H1 (cell line): Measurements from ENCODE around the gene LY86. TPM values are rescaled to one million over a fixed set of nuclear protein-coding genes. Genes with fewer than 3 reads are reported as not detected.

Experiments
- CTCF ChIA-PET: fragments of 300-600 bp; sonication (Branson Sonifier 250); formaldehyde crosslinking; loops from one replicate; lab custom pipeline; 2021; ENCODE audit not compliant: partially characterized antibody; lab: Charles Lee
- POLR2A ChIA-PET: fragments of 300-600 bp; sonication (Branson Sonifier 250); formaldehyde crosslinking; loops from one replicate; lab custom pipeline; 2021; ENCODE audit warnings: inconsistent platforms; ENCODE audit not compliant: partially characterized antibody; lab: Charles Lee
- DNase-seq, 2 experiments: peaks; one replicate each; pipeline versions ENCODE4 v3.0.0 to v3.0.0-alpha.2; 2010 to 2022; ENCODE audit warnings: low spot score in 2 of 2, low read depth in 1 of 2, mixed read lengths in 1 of 2
- FAIRE-seq: peaks from 2 replicates; lab custom pipeline; 2011; peaks lifted over from hg19 to GRCh38; lab: Jason Lieb, UNC
- H2AFZ ChIP-seq: 2 replicates; pipeline ENCODE4 v1.8.1; 2012; ENCODE audit warnings: low read length, inconsistent platforms
- H2AK5ac ChIP-seq: 2 replicates; pipeline ENCODE4 v1.6.1; 2013; ENCODE audit warnings: low read depth, low read length
- H2BK120ac ChIP-seq: replicated peaks from 2 replicates; pipeline ENCODE3; 2013; ENCODE audit warnings: low read depth, low read length, inconsistent platforms
- H2BK12ac ChIP-seq: 2 replicates; pipeline ENCODE4 v1.6.1; 2013; ENCODE audit warnings: low read depth, low read length
- H2BK15ac ChIP-seq: 2 replicates; pipeline ENCODE4 v1.6.1; 2013; ENCODE audit warnings: low read length
- H2BK20ac ChIP-seq: 2 replicates; pipeline ENCODE4 v1.6.1; 2013; ENCODE audit warnings: low read length
- H2BK5ac ChIP-seq: 2 replicates; pipeline ENCODE4 v1.6.1; 2013; ENCODE audit warnings: low read depth, low read length
- H3K14ac ChIP-seq: 2 replicates; pipeline ENCODE4 v1.6.1; 2013; ENCODE audit warnings: inconsistent platforms; ENCODE audit not compliant: insufficient read length
- H3K18ac ChIP-seq: 2 replicates; pipeline ENCODE4 v1.6.1; 2013; ENCODE audit warnings: low read length; ENCODE audit errors: extremely low read depth
- H3K23ac ChIP-seq: 2 replicates; pipeline ENCODE4 v1.6.1; 2013; ENCODE audit warnings: inconsistent platforms; ENCODE audit not compliant: insufficient read length
- H3K23me2 ChIP-seq: 2 replicates; pipeline ENCODE4 v1.6.1; 2013; ENCODE audit warnings: low read depth, low read length
- H3K27ac ChIP-seq: 2 replicates; pipeline ENCODE4 v1.6.1; 2011; ENCODE audit warnings: low read depth, low read length, inconsistent platforms
- H3K27me3 ChIP-seq, 4 experiments: replicated peaks in 1 of 4; 1 replicate in 1 of 4; 2 replicates in 3 of 4; pipeline versions ENCODE4 v1.6.1 to v1.8.1; 2011 to 2013; ENCODE audit warnings: low read length in 3 of 4, mild to moderate bottlenecking in 3 of 4, inconsistent platforms in 2 of 4, mixed read lengths in 2 of 4, moderate library complexity in 1 of 4; ENCODE audit not compliant: control insufficient read depth in 3 of 4, insufficient read depth in 3 of 4; ENCODE audit errors: extremely low read depth in 1 of 4
- H3K36me3 ChIP-seq, 4 experiments: 2 replicates each; pipeline versions ENCODE4 v1.6.1 to v1.8.1; 2011 to 2013; ENCODE audit warnings: mild to moderate bottlenecking in 4 of 4, low read length in 3 of 4, moderate library complexity in 2 of 4, control low read depth in 1 of 4, inconsistent platforms in 1 of 4; ENCODE audit not compliant: insufficient read depth in 4 of 4, control insufficient read depth in 2 of 4
- H3K4ac ChIP-seq: replicated peaks from 2 replicates; pipeline ENCODE3; 2013; ENCODE audit warnings: low read length, low read depth, mixed read lengths, inconsistent platforms; ENCODE audit not compliant: insufficient read length
- H3K4me1 ChIP-seq, 4 experiments: replicated peaks in 1 of 4; 1 replicate in 1 of 4; 2 replicates in 3 of 4; pipeline versions ENCODE4 v1.6.1 to v1.8.1; 2011 to 2013; ENCODE audit warnings: low read length in 3 of 4, inconsistent platforms in 2 of 4, mixed read lengths in 1 of 4; ENCODE audit not compliant: insufficient read depth in 4 of 4, control insufficient read depth in 3 of 4
- H3K4me2 ChIP-seq, 2 experiments: 2 replicates each; pipeline versions ENCODE4 v1.6.1 to v1.8.1; 2011 to 2013; ENCODE audit warnings: low read depth in 2 of 2, low read length in 2 of 2, control low read depth in 1 of 2, inconsistent platforms in 1 of 2, mild to moderate bottlenecking in 1 of 2; ENCODE audit not compliant: insufficient read depth in 1 of 2
- H3K4me3 ChIP-seq, 4 experiments: fragments of 200-600, 300-600 bp in 1 of 4; sonication (generic), shearing (Covaris generic), sonication (Bioruptor Twin) in 1 of 4; 2 replicates each; pipeline versions ENCODE4 v1.5.1 to v1.8.1; 2011 to 2016; ENCODE audit warnings: low read length in 4 of 4, low read depth in 3 of 4, control low read depth in 2 of 4, inconsistent platforms in 2 of 4, mild to moderate bottlenecking in 2 of 4, mixed read lengths in 1 of 4, moderate library complexity in 1 of 4; ENCODE audit not compliant: insufficient read depth in 2 of 4; ENCODE audit errors: extremely low read depth in 1 of 4
- H3K56ac ChIP-seq: replicated peaks from 2 replicates; pipeline ENCODE3; 2013; ENCODE audit warnings: low read depth, mild to moderate bottlenecking, mixed read lengths, low read length, inconsistent platforms; ENCODE audit not compliant: insufficient read length
- H3K79me1 ChIP-seq: 2 replicates; pipeline ENCODE4 v1.6.1; 2013; ENCODE audit warnings: low read depth, low read length, control low read depth
- H3K79me2 ChIP-seq, 2 experiments: 2 replicates each; pipeline versions ENCODE4 v1.6.1 to v1.8.1; 2012 to 2013; ENCODE audit warnings: low read length in 2 of 2, mild to moderate bottlenecking in 2 of 2, inconsistent platforms in 1 of 2; ENCODE audit not compliant: insufficient read depth in 2 of 2, control insufficient read depth in 1 of 2
- H3K9ac ChIP-seq, 4 experiments: replicated peaks in 1 of 4; 1 replicate in 1 of 4; 2 replicates in 3 of 4; pipeline versions ENCODE4 v1.6.1 to v1.8.1; 2011 to 2013; ENCODE audit warnings: low read depth in 3 of 4, low read length in 3 of 4, control low read depth in 2 of 4, mild to moderate bottlenecking in 2 of 4, moderate library complexity in 2 of 4, inconsistent platforms in 1 of 4; ENCODE audit errors: extremely low read depth in 1 of 4
- H3K9me3 ChIP-seq, 2 experiments: 2 replicates each; pipeline versions ENCODE4 v1.6.1 to v1.8.1; 2012 to 2013; ENCODE audit warnings: mild to moderate bottlenecking in 2 of 2, moderate library complexity in 2 of 2, control low read depth in 1 of 2, inconsistent platforms in 1 of 2, low read depth in 1 of 2, low read length in 1 of 2, mixed read lengths in 1 of 2; ENCODE audit not compliant: insufficient read depth in 2 of 2
- H4K20me1 ChIP-seq, 2 experiments: replicated peaks in 1 of 2; 2 replicates each; pipeline versions ENCODE3 to v1.8.1; 2011 to 2013; ENCODE audit warnings: inconsistent platforms in 2 of 2, low read length in 2 of 2, mild to moderate bottlenecking in 1 of 2; ENCODE audit not compliant: insufficient read depth in 2 of 2, control insufficient read depth in 1 of 2
- H4K5ac ChIP-seq: 2 replicates; pipeline ENCODE4 v1.6.1; 2013; ENCODE audit warnings: low read length, low read depth, mixed read lengths, inconsistent platforms; ENCODE audit not compliant: insufficient read length
- H4K8ac ChIP-seq: 2 replicates; pipeline ENCODE4 v1.8.0; 2013; ENCODE audit warnings: mild to moderate bottlenecking, moderate library complexity, low read length, inconsistent platforms; ENCODE audit not compliant: insufficient read depth; ENCODE audit errors: extremely low read depth
- H4K91ac ChIP-seq: replicated peaks from 2 replicates; pipeline ENCODE3; 2013; ENCODE audit warnings: low read length, mixed read lengths, inconsistent platforms; ENCODE audit not compliant: insufficient read length
- CTBP2 ChIP-seq: IDR thresholded peaks from 2 replicates; pipeline ENCODE4 v1.7.0; 2011; ENCODE audit warnings: borderline replicate concordance, mild to moderate bottlenecking, moderate library complexity, mixed read lengths, low read length; ENCODE audit not compliant: insufficient read depth, insufficient read length
- EZH2 ChIP-seq: fragments of 200-600 bp; sonication (generic); IDR thresholded peaks from 2 replicates; pipeline ENCODE4 v1.7.1; 2012; ENCODE audit warnings: low read depth, mild to moderate bottlenecking, moderate library complexity, low read length, inconsistent platforms; ENCODE audit not compliant: severe bottlenecking
- FOSL1 ChIP-seq: IDR thresholded peaks from 2 replicates; pipeline ENCODE4 v1.6.1; 2011; ENCODE audit warnings: mild to moderate bottlenecking, low read depth, low read length, moderate library complexity; ENCODE audit not compliant: insufficient read depth
- HDAC6 ChIP-seq: IDR thresholded peaks from one replicate; pipeline ENCODE4 v1.7.1; 2012; ENCODE audit warnings: low read depth, mild to moderate bottlenecking, inconsistent platforms, low read length, moderate library complexity
- KDM5A ChIP-seq: fragments of 200-600 bp; IDR thresholded peaks from 2 replicates; pipeline ENCODE4 v1.7.1; 2012; ENCODE audit warnings: mild to moderate bottlenecking, low read length, inconsistent platforms, mixed read lengths
- NANOG ChIP-seq: IDR thresholded peaks from 2 replicates; pipeline ENCODE4 v1.6.1; 2011; ENCODE audit warnings: low read length, low read depth, mild to moderate bottlenecking, inconsistent platforms; ENCODE audit not compliant: insufficient read depth, poor library complexity, severe bottlenecking
- NRF1 ChIP-seq: IDR thresholded peaks from 2 replicates; pipeline ENCODE4 v1.6.1; 2011; ENCODE audit warnings: mild to moderate bottlenecking, low read depth, low read length, improper control_type of control experiment
- POLR2AphosphoS5 ChIP-seq: IDR thresholded peaks from 2 replicates; pipeline ENCODE4 v1.6.1; 2011; ENCODE audit warnings: low read depth, low read length
- RBBP5 ChIP-seq: IDR thresholded peaks from 2 replicates; pipeline ENCODE4 v1.7.1; 2012; ENCODE audit warnings: low read depth, mild to moderate bottlenecking, inconsistent platforms, low read length, moderate library complexity, borderline replicate concordance
- SRF ChIP-seq: IDR thresholded peaks from 2 replicates; pipeline ENCODE4 v1.6.1; 2011; ENCODE audit warnings: mild to moderate bottlenecking, low read depth, low read length, moderate library complexity
- WGBS, 2 experiments: shearing (Covaris generic) in 1 of 2; methylation state at CpG; one replicate each; pipeline versions ENCODE4 v1.1.6 to v1.1.7; 2013 to 2015; ENCODE audit warnings: low lambda C conversion rate in 2 of 2, mixed read lengths in 2 of 2, inconsistent platforms in 1 of 2, low coverage in 1 of 2, missing lambda C conversion rate in 1 of 2; ENCODE audit not compliant: insufficient replicate concordance in 2 of 2, insufficient coverage in 1 of 2, insufficient read length in 1 of 2; ENCODE audit errors: extremely low coverage in 1 of 2, missing lambda C conversion rate in 1 of 2; 5-methylcytosine and 5-hydroxymethylcytosine counted together
- polyA plus RNA-seq, 7 experiments: library from polyadenylated mRNA; depleted of rRNA in 3 of 7; stranded (reverse) in 5 of 7; unstranded in 2 of 7; fragments of >200 nt in 5 of 7; fragments of 200-250 nt in 2 of 7; gene quantifications; 1 replicate in 5 of 7; 2 replicates in 1 of 7; 4 replicates in 1 of 7; pipeline versions ENCODE4 v1.2.1 to v1.2.3, GENCODE V29; 2011 to 2013; ENCODE audit warnings: missing spikeins in 2 of 7, mixed read lengths in 2 of 7
- total RNA-seq: library from RNA; stranded (reverse); fragmentation: NEBNext Ultra II Directional; extraction: Animal tissue kit (Norgen Biotek cat#: 25700); gene quantifications from 2 replicates; pipeline ENCODE4 v1.2.1, GENCODE V29; 2021
- TF ChIP-seq, protein P1 (sequence below): IDR thresholded peaks from 2 replicates; pipeline ENCODE4 v1.6.1; 2012; ENCODE audit warnings: inconsistent platforms

The LY86 gene
- total and polyA plus RNA-seq, 2 of the 8 experiments (the other 6 are each of a cell fraction or from before 2014, with no cell fraction given), result not detected

- H3K23ac ChIP-seq, result no peak overlapping the region
- no peak overlapping the region for H3K4me2 ChIP-seq
- POLR2A ChIA-PET, result interaction anchor here (1.2 kb wide), 1 partner anchor 189 kb away, joined by 3 read pairs; no protein-coding TSS in a partner anchor
- H2AK5ac ChIP-seq, result no peak overlapping the region
- no peaks in the 10 kb centered on the region for H3K23me2 ChIP-seq
- H2BK12ac ChIP-seq, result no peak overlapping the region
- H2BK120ac ChIP-seq, result no peak overlapping the region
- H3K4me1 ChIP-seq, result no peaks in the 10 kb centered on the region
- H4K8ac ChIP-seq, result no peak overlapping the region
- no peak overlapping the region for H3K18ac ChIP-seq
- H2BK5ac ChIP-seq, result no peak overlapping the region
- no peaks in the 10 kb centered on the region for H3K79me1 ChIP-seq
- H4K5ac ChIP-seq, result no peak overlapping the region
- H3K4me3 ChIP-seq, result no peak overlapping the region
- no peak overlapping the region for H3K27ac ChIP-seq
- no peak for DNase-seq
- H3K36me3 ChIP-seq, result no peaks in the 10 kb centered on the region
- no peak overlapping the region for H3K4ac ChIP-seq
- no peaks in the 10 kb centered on the region for H4K20me1 ChIP-seq
- H4K91ac ChIP-seq, result no peak overlapping the region
- CTCF ChIA-PET, result interaction anchor here (0.6 to 1.7 kb wide), 10 partner anchors 10 to 668 kb away, joined by 3 to 4 read pairs (median 3); no protein-coding TSS in a partner anchor
- H3K27me3 ChIP-seq, result no peaks in the 10 kb centered on the region; a peak in 1 of 7 replicates
- no peak overlapping the region for H2BK15ac ChIP-seq
- no peak overlapping the region for H2AFZ ChIP-seq
- H3K79me2 ChIP-seq, result no peaks in the 10 kb centered on the region
- no peak overlapping the region for H2BK20ac ChIP-seq
- no peaks in the 10 kb centered on the region for H3K9me3 ChIP-seq
- WGBS, 2 experiments, result 92% methylated on average over 6 of the region's 6 CpGs; no CpG with 5 or more reads in 1 of the 2 experiments
- FAIRE-seq, result no peak
- no peak overlapping the region for H3K9ac ChIP-seq
- H3K56ac ChIP-seq, result no peak overlapping the region
- H3K14ac ChIP-seq, result no peak overlapping the region
- no peak for TF ChIP-seq HDAC6
- TF ChIP-seq FOSL1, result no peak
- TF ChIP-seq POLR2AphosphoS5, result no peak
- TF ChIP-seq EZH2, result no peak
- no peak for TF ChIP-seq RBBP5
- no peak for TF ChIP-seq NRF1
- TF ChIP-seq KDM5A, result no peak
- no peak for TF ChIP-seq CTBP2
- TF ChIP-seq SRF, result no peak
- TF ChIP-seq, protein P1, sequence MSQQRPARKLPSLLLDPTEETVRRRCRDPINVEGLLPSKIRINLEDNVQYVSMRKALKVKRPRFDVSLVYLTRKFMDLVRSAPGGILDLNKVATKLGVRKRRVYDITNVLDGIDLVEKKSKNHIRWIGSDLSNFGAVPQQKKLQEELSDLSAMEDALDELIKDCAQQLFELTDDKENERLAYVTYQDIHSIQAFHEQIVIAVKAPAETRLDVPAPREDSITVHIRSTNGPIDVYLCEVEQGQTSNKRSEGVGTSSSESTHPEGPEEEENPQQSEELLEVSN, result no peak
- no peak for TF ChIP-seq NANOG
Observed at GRCh38 chr6:6626187-6626586, 37.7 kb downstream of the LY86 start.
